GM20000 (cell line): ENCODE data around the gene PTMS.
"Not testable (repeated sequence)": the region's sequence is repeated elsewhere in the genome, so short reads cannot be mapped to it uniquely, and the experiment has no call there.

Source experiments
- DNase-seq: peaks from one replicate; pipeline ENCODE4 v3.0.0; 2012; ENCODE audit warnings: low spot score
- CTCF ChIP-seq: IDR thresholded peaks from 2 replicates; pipeline ENCODE4 v1.5.1; 2012; ENCODE audit warnings: mild to moderate bottlenecking, control low read depth; ENCODE audit errors: extremely low read depth, missing control alignments

The PTMS gene

DNA sequence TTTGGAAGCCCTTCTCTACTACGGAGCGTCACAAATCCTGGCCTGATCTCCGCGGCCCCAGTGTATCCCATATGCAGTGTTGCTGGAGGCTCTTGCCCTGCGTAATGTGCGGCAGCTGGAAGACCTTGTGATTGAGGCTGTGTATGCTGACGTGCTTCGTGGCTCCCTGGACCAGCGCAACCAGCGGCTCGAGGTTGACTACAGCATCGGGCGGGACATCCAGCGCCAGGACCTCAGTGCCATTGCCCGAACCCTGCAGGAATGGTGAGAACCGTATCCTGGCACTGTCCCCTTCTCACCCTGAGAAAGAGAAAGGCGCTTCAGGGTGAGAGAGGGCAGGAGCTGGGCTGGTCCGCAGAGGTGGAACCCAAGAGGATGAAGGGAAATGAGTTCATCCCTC, 37.0 kb upstream of the PTMS start:
- TF ChIP-seq CTCF, result no peak

DNA sequence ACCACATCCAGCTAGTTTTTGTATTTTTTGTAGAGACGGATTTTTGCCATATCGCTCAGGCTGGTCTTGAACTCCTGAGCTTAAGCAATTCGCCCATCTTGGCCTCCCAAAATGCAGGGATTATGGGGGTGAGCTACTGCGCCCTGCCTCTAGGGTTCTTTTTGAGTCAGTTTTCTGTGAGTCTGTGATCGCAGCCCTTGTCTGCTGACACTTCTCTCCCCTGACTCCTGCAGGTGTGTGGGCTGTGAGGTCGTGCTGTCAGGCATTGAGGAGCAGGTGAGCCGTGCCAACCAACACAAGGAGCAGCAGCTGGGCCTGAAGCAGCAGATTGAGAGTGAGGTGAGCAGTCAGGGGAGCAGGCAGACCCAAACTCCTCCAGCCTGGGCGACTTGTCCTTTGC, 36.0 kb upstream of the PTMS start:
- no peak for TF ChIP-seq CTCF

More for the DNA sequence above, 37.0 kb upstream of the PTMS start:
- no peak for DNase-seq

GRCh38 chr12:6734506-6735387, 31.4 kb upstream of the PTMS start:
- no peak for DNase-seq
- TF ChIP-seq CTCF, result no peak

More for the DNA sequence above, 36.0 kb upstream of the PTMS start:
- no peak for DNase-seq

DNA sequence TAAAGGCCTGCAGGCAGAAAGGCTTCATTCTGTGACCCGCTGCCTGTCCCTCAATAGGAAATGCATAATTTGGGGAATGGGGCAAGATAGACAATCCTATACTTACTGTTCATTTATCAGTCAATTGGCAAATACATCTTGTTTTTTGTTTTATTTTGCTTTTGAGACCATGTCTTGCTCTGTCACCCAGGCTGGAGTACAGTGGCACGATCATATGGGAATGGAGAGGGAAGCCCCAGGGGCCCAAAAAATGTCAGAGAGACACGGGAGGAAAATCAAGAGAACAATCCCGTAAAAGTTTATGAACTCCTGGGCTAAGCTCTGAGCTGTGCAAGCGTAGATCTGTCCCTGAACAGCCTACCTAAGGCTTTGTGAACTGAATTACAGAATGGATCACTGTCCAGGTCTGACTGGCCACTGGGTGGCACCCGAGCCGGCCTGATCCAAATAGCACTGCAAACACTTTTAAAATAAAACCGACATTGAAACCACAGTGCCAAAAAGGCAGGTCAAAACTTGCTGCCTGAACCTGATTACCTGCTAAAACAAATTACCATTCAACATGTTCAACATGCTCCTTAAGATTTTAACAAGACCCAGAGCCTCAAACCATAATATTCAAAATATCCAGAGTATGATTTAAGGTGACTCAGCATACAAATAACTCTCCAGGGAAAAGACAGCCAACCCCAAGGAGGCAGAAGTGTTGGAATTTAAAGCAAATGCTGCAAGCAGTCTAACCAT, 30.5 kb upstream of the PTMS start:
- peak; percentile 17 for TF ChIP-seq CTCF
- DNase-seq, result peak; percentile 58

GRCh38 chr12:6736754-6737153, 29.4 kb upstream of the PTMS start:
- no peak for DNase-seq
- TF ChIP-seq CTCF, result no peak

- DNase-seq, result not testable (repeated sequence)
Measured at GRCh38 chr12:6742080-6742479, 24.1 kb upstream of the PTMS start.

GRCh38 chr12:6742834-6743233, 23.3 kb upstream of the PTMS start:
- no peak for TF ChIP-seq CTCF

GRCh38 chr12:6743300-6743699, 22.9 kb upstream of the PTMS start:
- DNase-seq, result not testable (repeated sequence)

More at GRCh38 chr12:6742834-6743233, 23.3 kb upstream of the PTMS start:
- no peak for DNase-seq
